PFSK-1 (cell line): ENCODE data around the gene STXBP5L.

Source experiments
- POLR2AphosphoS5 ChIP-seq: IDR thresholded peaks from 2 replicates; pipeline ENCODE4 v1.6.1; 2012; ENCODE audit warnings: low read depth, mild to moderate bottlenecking, control low read depth, low read length, moderate library complexity
- SIN3A ChIP-seq: IDR thresholded peaks from 2 replicates; pipeline ENCODE4 v1.6.1; 2012; ENCODE audit warnings: mild to moderate bottlenecking, low read length, moderate library complexity, borderline replicate concordance; ENCODE audit not compliant: insufficient read depth
- TF ChIP-seq, protein P1 (sequence below), 2 experiments: IDR thresholded peaks; 2 replicates each; pipeline versions ENCODE4 v1.6.1 to v1.8.0; 2011 to 2012; ENCODE audit warnings: low read depth in 2 of 2, low read length in 2 of 2, control low read depth in 1 of 2, inconsistent platforms in 1 of 2, mild to moderate bottlenecking in 1 of 2, moderate library complexity in 1 of 2; ENCODE audit not compliant: insufficient read depth in 1 of 2

DNA sequence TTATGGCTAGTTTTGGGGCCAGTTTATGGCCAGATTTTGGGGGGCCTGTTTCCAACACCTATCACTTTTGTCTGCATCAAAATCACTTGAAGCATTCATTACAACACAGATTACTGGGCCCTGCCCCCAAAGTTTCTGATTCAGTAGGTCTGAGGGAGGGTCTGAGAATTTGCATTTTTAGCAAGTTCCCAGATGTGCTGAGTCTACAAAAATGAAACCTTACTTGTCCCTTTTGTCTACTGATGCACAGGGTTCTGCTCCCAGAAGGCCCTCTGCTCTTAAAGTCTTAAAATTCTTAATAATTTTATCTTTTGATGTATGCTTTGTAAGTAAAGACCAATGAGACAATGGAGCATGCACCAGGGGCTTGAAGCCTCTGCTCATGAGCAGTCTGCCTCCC, 491.8 kb downstream of the STXBP5L start:
- no peak for TF ChIP-seq SIN3A
- no peak for TF ChIP-seq POLR2AphosphoS5
- TF ChIP-seq, protein P1, sequence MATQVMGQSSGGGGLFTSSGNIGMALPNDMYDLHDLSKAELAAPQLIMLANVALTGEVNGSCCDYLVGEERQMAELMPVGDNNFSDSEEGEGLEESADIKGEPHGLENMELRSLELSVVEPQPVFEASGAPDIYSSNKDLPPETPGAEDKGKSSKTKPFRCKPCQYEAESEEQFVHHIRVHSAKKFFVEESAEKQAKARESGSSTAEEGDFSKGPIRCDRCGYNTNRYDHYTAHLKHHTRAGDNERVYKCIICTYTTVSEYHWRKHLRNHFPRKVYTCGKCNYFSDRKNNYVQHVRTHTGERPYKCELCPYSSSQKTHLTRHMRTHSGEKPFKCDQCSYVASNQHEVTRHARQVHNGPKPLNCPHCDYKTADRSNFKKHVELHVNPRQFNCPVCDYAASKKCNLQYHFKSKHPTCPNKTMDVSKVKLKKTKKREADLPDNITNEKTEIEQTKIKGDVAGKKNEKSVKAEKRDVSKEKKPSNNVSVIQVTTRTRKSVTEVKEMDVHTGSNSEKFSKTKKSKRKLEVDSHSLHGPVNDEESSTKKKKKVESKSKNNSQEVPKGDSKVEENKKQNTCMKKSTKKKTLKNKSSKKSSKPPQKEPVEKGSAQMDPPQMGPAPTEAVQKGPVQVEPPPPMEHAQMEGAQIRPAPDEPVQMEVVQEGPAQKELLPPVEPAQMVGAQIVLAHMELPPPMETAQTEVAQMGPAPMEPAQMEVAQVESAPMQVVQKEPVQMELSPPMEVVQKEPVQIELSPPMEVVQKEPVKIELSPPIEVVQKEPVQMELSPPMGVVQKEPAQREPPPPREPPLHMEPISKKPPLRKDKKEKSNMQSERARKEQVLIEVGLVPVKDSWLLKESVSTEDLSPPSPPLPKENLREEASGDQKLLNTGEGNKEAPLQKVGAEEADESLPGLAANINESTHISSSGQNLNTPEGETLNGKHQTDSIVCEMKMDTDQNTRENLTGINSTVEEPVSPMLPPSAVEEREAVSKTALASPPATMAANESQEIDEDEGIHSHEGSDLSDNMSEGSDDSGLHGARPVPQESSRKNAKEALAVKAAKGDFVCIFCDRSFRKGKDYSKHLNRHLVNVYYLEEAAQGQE (IDR thresholded peaks at IDR 0.05; ENCODE audit: insufficient read depth in 1 of 2, low read depth in 2 of 2, low read length in 2 of 2) = no peak
